Stimulated activated CD8-positive, alpha-beta memory T cell treated with anti-CD3 and anti-CD28 coated beads, Interleukin-4, amount 100 ng/mL, for 24 hours (primary cell): ENCODE results near the gene STING1.
"Not testable (repeated sequence)": the region's sequence is repeated elsewhere in the genome, so short reads cannot be mapped to it uniquely, and the experiment has no call there.

Experiments used
- DNase-seq: peaks from one replicate; pipeline ENCODE4 v3.0.0-alpha.2; 2020; ENCODE audit warnings: low read depth

STING1 gene

GRCh38 chr5:139503036-139503817 is 20.7 kb upstream of the STING1 start:
- DNase-seq: not testable (repeated sequence)

GRCh38 chr5:139501381-139501780 is 18.8 kb upstream of the STING1 start:
- DNase-seq: no peak

GRCh38 chr5:139495638-139496435 is 13.3 kb upstream of the STING1 start:
- no peak for DNase-seq

- no peak for DNase-seq
Observed at GRCh38 chr5:139494832-139495231, 12.3 kb upstream of the STING1 start.

- DNase-seq: no peak
Observed at GRCh38 chr5:139494256-139494655, 11.7 kb upstream of the STING1 start.

- DNase-seq: no peak
Observed at GRCh38 chr5:139492700-139493192, 10.2 kb upstream of the STING1 start.

GRCh38 chr5:139488260-139488659 is 5.7 kb upstream of the STING1 start:
- DNase-seq: no peak

- DNase-seq: no peak
Observed at GRCh38 chr5:139486201-139486600, 3.6 kb upstream of the STING1 start.

- DNase-seq: not testable (repeated sequence)
Observed at GRCh38 chr5:139482890-139483208, 291 bp upstream of the STING1 start.

- no peak for DNase-seq
Observed at GRCh38 chr5:139481580-139482049, 943 bp downstream of the STING1 start.

GRCh38 chr5:139481122-139481533 is 1.4 kb downstream of the STING1 start:
- DNase-seq: no peak

- DNase-seq: not testable (repeated sequence)
Observed at GRCh38 chr5:139479729-139480128, 2.8 kb downstream of the STING1 start.

GRCh38 chr5:139478657-139479423 is 3.7 kb downstream of the STING1 start:
- not testable (repeated sequence) for DNase-seq

- no peak for DNase-seq
Observed at GRCh38 chr5:139475865-139476617, 6.5 kb downstream of the STING1 start.

- DNase-seq: no peak
Observed at GRCh38 chr5:139474890-139475791, 7.4 kb downstream of the STING1 start.

GRCh38 chr5:139473565-139473964 is 9.0 kb downstream of the STING1 start:
- DNase-seq: no peak

GRCh38 chr5:139473105-139473504 is 9.5 kb downstream of the STING1 start:
- no peak for DNase-seq

GRCh38 chr5:139472386-139473030 is 10.1 kb downstream of the STING1 start:
- DNase-seq: no peak

GRCh38 chr5:139470821-139471300 is 11.7 kb downstream of the STING1 start, which contains the start of gene SMIM33:
SMIM33 (plus strand) TSS chr5:139471004; CDS start chr5:139471122, 118 bp downstream.
- DNase-seq: no peak
